NB4 (cell line): Measurements from ENCODE around the gene CA12.

Source experiments
- POLR2A ChIP-seq: IDR thresholded peaks from 2 replicates; pipeline ENCODE4 v1.6.1; 2011; ENCODE audit warnings: mild to moderate bottlenecking; ENCODE audit not compliant: insufficient read length; ENCODE audit errors: extremely low read depth
- TF ChIP-seq, protein P1 (sequence below): IDR thresholded peaks from one replicate; pipeline ENCODE4 v1.5.1; 2012; ENCODE audit warnings: low read depth, low read length
- TF ChIP-seq, protein P2 (sequence below): IDR thresholded peaks from 2 replicates; pipeline ENCODE4 v1.6.1; 2011; ENCODE audit warnings: low read depth, low read length

GRCh38 chr15:63323798-63324563 is 57.7 kb downstream of the CA12 start:
- TF ChIP-seq, protein P1, sequence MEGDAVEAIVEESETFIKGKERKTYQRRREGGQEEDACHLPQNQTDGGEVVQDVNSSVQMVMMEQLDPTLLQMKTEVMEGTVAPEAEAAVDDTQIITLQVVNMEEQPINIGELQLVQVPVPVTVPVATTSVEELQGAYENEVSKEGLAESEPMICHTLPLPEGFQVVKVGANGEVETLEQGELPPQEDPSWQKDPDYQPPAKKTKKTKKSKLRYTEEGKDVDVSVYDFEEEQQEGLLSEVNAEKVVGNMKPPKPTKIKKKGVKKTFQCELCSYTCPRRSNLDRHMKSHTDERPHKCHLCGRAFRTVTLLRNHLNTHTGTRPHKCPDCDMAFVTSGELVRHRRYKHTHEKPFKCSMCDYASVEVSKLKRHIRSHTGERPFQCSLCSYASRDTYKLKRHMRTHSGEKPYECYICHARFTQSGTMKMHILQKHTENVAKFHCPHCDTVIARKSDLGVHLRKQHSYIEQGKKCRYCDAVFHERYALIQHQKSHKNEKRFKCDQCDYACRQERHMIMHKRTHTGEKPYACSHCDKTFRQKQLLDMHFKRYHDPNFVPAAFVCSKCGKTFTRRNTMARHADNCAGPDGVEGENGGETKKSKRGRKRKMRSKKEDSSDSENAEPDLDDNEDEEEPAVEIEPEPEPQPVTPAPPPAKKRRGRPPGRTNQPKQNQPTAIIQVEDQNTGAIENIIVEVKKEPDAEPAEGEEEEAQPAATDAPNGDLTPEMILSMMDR = no peak
- TF ChIP-seq POLR2A = no peak
- TF ChIP-seq, protein P2, sequence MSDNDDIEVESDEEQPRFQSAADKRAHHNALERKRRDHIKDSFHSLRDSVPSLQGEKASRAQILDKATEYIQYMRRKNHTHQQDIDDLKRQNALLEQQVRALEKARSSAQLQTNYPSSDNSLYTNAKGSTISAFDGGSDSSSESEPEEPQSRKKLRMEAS = no peak
